Heart left ventricle (tissue), 13 donors: Measurements from ENCODE around the gene CPN1.

Experiments
- CTCF ChIP-seq, 12 donors: fragments of 200-600 bp; sonication (generic) in 4 of 12; IDR thresholded peaks; one replicate each; pipeline versions ENCODE4 v1.5.0 to v1.8.0; 2018 to 2022; ENCODE audit warnings: antibody characterized with exemption in 12 of 12, mild to moderate bottlenecking in 5 of 12
- POLR2A ChIP-seq, 2 donors: fragments of 450-650 bp; IDR thresholded peaks; one replicate each; pipeline ENCODE4 v1.6.1; 2017; ENCODE audit warnings: antibody characterized with exemption in 2 of 2, mild to moderate bottlenecking in 2 of 2, moderate library complexity in 2 of 2
- donor health status: ischemic (EF 13 %, LVEDD 7.1; RV severe dilation, severe dysfunction).
- donor health status: DM: no; HTN: yes; CAD: no.
- donor health status: DM: no; HTN: no; CAD: no.
- donor health status: ischemic (EF 25% LVEDD 6.9; RV normal size, moderate dysfunction).
- donor health status: ischemic (EF 25% LVEDD 5.7; RV mildly dilated, moderate dysfunction).
- donor health status: ischemic (EF 35%, LVEDD 5.7; RV mildly dilated, moderate dysfunction).
- donor health status: nonischemic (EF 11% LVEDD 7.7; RV severe dilation, severe dysfunction).
- donor health status: DM: yes; HTN: yes; CAD: no.
- donor health status: PGD.
- donor health status: ischemic (EF 29% LVEDD 5.4; RV normal size, mild dysfunction).
- donor health status: nonischemic (EF 23%, LVEDD 6.1; RV moderate dilation, normal function).

- TF ChIP-seq CTCF (IDR thresholded peaks at IDR 0.05) (no peak), POLR2A (IDR thresholded peaks at IDR 0.05) (no peak)
Measured at GRCh38 chr10:100033766-100034418, 47.8 kb downstream of the CPN1 start.
